ENCODE results near the gene LRP2. TPM values are rescaled to one million over a fixed set of nuclear protein-coding genes. Genes with fewer than 3 reads are reported as not detected.

The LRP2 gene
- polyA plus RNA-seq, 3 donors = not detected

- Mint-ChIP-seq H3K9me3 (peaks cover 0 to 3% (median 0%) of the 10 kb centered on the region in 7 donors), H3K36me3 (no peaks in the 10 kb centered on the region), H3K27me3 (ENCODE audit: low read depth in 3 of 3) (peaks cover 0 to 3% (median 0%) of the 10 kb centered on the region in 3 donors), H3K27ac (no peak overlapping the region), H3K4me1 (no peaks in the 10 kb centered on the region), H3K4me3 (no peak overlapping the region)
- no peaks in the 10 kb centered on the region for H3K4me1 ChIP-seq (ENCODE audit: control insufficient read depth in 1 of 2, insufficient read depth in 2 of 2, low read length in 2 of 2)
- intact Hi-C loops (cut with micrococcal nuclease) = no loop called here
- no peaks in the 10 kb centered on the region for H4K20me1 ChIP-seq (ENCODE audit: insufficient read depth, low read length)
- WGBS (ENCODE audit: insufficient coverage) = 100% methylated on average over 3 of the region's 5 CpGs
- no peaks in the 10 kb centered on the region for H3K9me3 ChIP-seq (replicated peaks in 1 of 2; ENCODE audit: control insufficient read depth in 1 of 2, insufficient read depth in 1 of 2, low read length in 2 of 2)
- no peaks in the 10 kb centered on the region for H3K79me2 ChIP-seq (ENCODE audit: insufficient read depth, low read length)
- H3K27me3 ChIP-seq (ENCODE audit: control insufficient read depth in 2 of 2, insufficient read depth in 2 of 2, low read length in 2 of 2) = no peaks in the 10 kb centered on the region
- no peak overlapping the region for H3K27ac ChIP-seq (ENCODE audit: low read depth in 1 of 2, low read length in 2 of 2)
- no peak overlapping the region for H3K4me3 ChIP-seq (replicated peaks in 1 of 3; ENCODE audit: low read depth in 2 of 3, low read length in 3 of 3)
- no peak for TF ChIP-seq CTCF (IDR thresholded peaks at IDR 0.05)
- no peaks in the 10 kb centered on the region for H3K36me3 ChIP-seq (replicated peaks in 1 of 2; ENCODE audit: control insufficient read depth in 1 of 2, insufficient read depth in 2 of 2, low read length in 2 of 2)
- H3K9ac ChIP-seq (ENCODE audit: insufficient read depth, low read length, poor library complexity, severe bottlenecking) = no peak overlapping the region
- H2AFZ ChIP-seq (ENCODE audit: insufficient read depth, low read depth, low read length, poor library complexity, severe bottlenecking) = no peak overlapping the region
- no peak for DNase-seq
- no peak overlapping the region for H3K4me2 ChIP-seq (replicated peaks; ENCODE audit: extremely low read depth, low read length, poor library complexity, severe bottlenecking)
Observed at GRCh38 chr2:169193618-169194017, 168.7 kb downstream of the LRP2 start.

GRCh38 chr2:169190197-169190775 lies 172.0 kb downstream of the LRP2 start:
- DNase-seq = no peak
- Histone ChIP-seq H2AFZ (ENCODE audit: insufficient read depth, low read depth, low read length, poor library complexity, severe bottlenecking) (no peak overlapping the region), H3K27me3 (ENCODE audit: control insufficient read depth in 2 of 2, insufficient read depth in 2 of 2, low read length in 2 of 2) (no peaks in the 10 kb centered on the region), H3K9ac (ENCODE audit: insufficient read depth, low read length, poor library complexity, severe bottlenecking) (no peak overlapping the region), H3K36me3 (replicated peaks in 1 of 2; ENCODE audit: control insufficient read depth in 1 of 2, insufficient read depth in 2 of 2, low read length in 2 of 2) (no peaks in the 10 kb centered on the region), H3K27ac (ENCODE audit: low read depth in 1 of 2, low read length in 2 of 2) (no peak overlapping the region), H3K4me2 (replicated peaks; ENCODE audit: extremely low read depth, low read length, poor library complexity, severe bottlenecking) (no peak overlapping the region), H3K4me3 (replicated peaks in 1 of 3; ENCODE audit: low read depth in 2 of 3, low read length in 3 of 3) (no peak overlapping the region), H4K20me1 (ENCODE audit: insufficient read depth, low read length) (no peaks in the 10 kb centered on the region), H3K9me3 (replicated peaks in 1 of 2; ENCODE audit: control insufficient read depth in 1 of 2, insufficient read depth in 1 of 2, low read length in 2 of 2) (no peaks in the 10 kb centered on the region), H3K79me2 (ENCODE audit: insufficient read depth, low read length) (no peaks in the 10 kb centered on the region), H3K4me1 (ENCODE audit: control insufficient read depth in 1 of 2, insufficient read depth in 2 of 2, low read length in 2 of 2) (no peaks in the 10 kb centered on the region)
- intact Hi-C loops (cut with micrococcal nuclease) = no loop called here
- 58% methylated on average over 5 of the region's 5 CpGs for WGBS (ENCODE audit: insufficient coverage)
- H3K4me3 Mint-ChIP-seq = no peak overlapping the region
- H3K27me3 Mint-ChIP-seq (ENCODE audit: low read depth in 3 of 3) = peaks cover 0 to 4% (median 3%) of the 10 kb centered on the region in 3 donors
- peaks cover 0 to 3% (median 0%) of the 10 kb centered on the region in 7 donors for H3K9me3 Mint-ChIP-seq
- no peak overlapping the region for H3K27ac Mint-ChIP-seq
- no peak for TF ChIP-seq CTCF (IDR thresholded peaks at IDR 0.05)
- no peaks in the 10 kb centered on the region for H3K36me3 Mint-ChIP-seq
- no peaks in the 10 kb centered on the region for H3K4me1 Mint-ChIP-seq
